GM18861 (cell line): ENCODE measurements around the gene OR6C65.

Experiments used
- ATAC-seq: cut with Tn5 transposase; IDR thresholded peaks from one replicate; pipeline ENCODE4 v1.9.1; 2021; ENCODE audit not compliant: unreplicated experiment

OR6C65 gene

DNA sequence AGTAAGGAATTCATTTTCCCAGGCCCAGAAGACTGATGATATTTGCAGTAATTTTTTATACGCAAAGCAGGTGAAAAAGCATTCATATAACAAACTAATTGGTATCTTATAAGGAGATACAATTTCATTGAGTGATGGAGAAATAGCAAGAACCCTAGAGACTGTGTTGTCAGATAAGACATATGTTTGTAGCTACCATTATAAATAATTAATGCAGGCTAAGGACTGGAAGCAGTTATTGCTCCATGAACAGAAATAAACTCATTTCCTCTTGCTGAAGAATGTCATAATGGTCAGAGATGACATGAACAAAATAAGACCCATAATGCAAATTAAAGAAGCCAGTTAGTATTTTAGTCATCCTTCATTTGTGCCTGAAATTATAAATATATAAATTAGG, 45.0 kb downstream of the OR6C65 start:
- no peak for ATAC-seq

DNA sequence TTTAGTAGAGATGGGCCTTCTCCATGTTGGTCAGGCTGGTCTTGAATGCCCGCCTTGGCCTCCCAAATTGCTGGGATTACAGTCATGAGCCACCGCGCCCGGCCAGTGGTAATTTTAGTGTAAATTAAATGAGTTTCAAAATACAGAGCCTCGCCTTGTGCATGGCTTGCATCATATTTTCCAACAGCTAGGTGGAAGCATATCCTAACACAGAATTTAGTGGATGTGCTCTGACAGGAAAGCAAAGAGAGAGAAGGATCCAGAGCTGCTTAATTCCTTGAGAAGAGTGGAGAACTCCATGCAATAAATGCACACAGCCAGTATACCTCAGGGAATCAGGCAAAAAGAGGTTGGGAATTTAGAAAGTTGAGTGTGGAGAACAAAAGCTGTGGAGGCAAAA, 46.0 kb downstream of the OR6C65 start:
- ATAC-seq = no peak

DNA sequence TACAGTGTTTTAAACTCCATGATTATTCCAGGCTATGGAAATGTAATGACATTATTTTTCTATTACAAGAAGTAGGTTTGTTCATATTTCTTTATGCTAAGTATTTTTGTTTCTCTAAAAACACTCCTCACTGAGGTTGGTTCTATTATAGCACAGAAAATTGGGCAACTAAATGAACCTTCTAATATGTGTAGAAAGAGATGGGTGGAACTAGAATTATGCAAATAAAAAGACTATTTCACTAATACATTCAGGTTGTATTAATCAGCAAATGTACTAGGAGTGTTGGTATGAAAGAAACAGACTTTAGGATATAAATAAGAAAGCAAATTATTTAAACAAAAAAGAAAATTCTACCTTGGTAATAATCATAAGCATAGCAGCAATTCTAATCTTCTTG, 48.5 kb downstream of the OR6C65 start:
- ATAC-seq = no peak
